ENCODE data around the gene DUSP28.
"Not testable (repeated sequence)": the region's sequence is repeated elsewhere in the genome, so short reads cannot be mapped to it uniquely, and the experiment has no call there.

Gene DUSP28

DNA sequence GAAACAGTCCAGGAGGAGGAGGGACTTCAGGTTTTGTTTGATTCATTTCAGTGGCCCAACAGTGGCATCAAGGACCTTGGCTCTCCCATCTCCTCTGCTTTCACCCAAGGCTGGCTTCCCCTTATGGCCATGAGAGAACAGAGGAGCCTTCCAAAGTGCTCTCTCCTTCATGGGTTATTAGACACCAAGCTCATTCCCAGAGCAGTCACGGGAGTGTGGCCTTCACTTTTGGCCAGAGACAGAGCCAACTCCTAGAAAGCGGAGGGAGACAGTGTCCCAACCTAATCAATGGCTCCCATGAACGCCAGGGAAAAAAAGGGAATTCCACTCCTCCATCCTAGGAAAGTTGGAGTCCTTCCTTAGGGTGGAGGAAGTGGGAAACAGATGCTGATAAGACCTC, 871 bp upstream of the DUSP28 start:
- no peak for DNase-seq

DNA sequence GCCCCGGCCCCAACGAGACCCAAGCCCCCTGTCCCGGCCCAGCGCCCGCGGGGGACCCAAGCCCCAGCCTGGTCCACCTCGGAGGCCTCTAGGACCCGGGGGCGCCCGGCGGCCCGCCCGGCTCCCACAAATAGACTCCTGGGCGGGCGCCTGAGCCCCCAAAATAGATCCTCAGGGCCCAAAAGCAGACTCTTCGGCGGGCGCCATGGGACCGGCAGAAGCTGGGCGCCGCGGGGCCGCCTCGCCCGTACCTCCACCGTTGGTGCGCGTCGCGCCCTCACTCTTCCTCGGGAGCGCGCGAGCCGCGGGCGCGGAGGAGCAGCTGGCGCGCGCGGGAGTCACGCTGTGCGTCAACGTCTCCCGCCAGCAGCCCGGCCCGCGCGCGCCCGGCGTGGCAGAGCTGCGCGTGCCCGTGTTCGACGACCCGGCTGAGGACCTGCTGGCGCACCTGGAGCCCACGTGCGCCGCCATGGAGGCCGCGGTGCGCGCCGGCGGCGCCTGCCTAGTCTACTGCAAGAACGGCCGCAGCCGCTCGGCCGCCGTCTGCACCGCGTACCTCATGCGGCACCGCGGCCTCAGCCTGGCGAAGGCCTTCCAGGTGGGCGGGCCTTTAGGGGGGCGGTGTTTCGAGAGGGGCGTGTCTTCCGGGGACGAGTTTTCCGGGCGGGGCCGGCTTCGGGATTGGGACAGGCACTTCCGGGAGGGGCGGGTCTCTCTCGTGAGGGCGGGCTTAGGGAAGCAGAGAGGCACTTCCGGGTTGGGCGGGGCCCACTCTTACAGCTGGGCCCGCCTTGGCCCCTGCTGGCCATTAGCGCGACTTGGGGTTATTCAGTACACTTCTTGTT, 545 bp downstream of the DUSP28 start:
- peak; percentile 73 to 99 (median 98) for DNase-seq

DNA sequence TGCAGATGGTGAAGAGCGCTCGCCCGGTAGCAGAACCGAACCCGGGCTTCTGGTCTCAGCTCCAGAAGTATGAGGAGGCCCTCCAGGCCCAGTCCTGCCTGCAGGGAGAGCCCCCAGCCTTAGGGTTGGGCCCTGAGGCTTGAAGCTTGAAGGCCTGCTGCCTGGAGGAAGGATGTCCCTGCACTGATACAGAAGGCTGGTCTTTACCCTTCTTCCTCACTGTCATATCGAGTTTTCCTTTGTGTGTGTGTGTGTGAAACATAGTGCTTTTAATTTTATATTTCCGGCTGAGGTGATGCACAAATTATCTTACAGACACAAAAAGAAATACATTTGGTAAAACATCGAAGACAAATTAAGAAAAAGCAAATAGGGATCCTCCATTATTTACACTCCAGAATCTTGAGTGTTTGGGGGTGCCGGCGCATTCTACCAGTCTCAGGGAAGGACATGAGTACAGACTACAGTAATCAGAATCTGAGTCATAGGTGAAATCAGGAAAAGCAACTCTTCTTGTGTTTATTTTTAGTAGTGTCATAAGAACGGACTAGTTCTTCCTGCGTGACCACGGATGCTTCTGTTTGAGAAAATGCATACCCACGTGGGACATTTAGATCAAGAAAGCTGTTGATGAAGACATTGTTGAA, 1.3 kb downstream of the DUSP28 start:
- DNase-seq: no peak

DNA sequence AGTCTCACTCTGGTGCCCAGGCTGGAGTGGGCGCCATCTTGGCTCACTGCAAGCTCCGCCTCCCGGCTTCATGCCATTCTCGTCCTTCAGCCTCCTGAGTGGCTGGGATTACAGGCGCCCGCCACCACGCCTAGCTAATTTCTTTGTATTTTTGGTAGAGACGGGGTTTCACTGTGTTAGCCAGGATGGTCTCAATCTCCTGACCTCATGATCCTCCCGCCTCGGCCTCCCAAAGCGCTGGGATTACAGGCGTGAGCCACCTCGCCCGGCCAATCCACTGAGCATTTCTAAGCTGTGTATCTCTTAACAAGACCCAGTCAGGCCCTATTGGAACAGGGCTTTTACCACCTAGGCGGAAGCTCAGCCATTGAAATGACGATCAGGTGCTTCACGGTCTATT, 3.1 kb downstream of the DUSP28 start:
- not testable (repeated sequence) for DNase-seq

DNA sequence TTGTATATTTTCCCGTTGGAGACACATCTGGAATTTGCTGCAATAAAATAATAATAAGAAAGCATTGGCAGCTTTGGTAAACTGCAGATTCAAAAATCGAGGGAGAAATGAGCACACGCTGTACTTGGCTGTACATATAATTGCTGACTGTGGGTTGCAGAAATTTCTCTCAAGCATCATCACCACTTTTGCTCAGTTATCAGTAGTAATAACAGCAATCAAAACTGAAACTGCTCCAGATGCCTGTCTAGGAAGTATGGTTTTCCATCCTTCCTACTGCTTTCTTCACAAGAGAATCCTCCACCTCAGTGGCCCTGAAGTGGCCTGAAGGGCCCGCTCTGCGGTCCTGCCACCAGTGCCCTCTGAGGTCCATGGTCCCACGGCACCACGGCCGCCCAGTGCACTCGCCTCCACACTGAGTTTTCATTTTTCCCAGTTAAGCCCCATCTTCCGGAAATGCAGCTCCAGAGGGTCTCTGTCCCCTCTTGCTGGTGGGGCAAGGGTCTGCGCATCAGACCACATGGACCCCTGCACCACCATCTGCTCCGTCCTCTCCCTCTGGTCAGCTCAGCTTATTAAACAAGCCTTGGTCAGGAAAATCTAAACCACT, 3.9 kb downstream of the DUSP28 start:
- DNase-seq: no peak

DNA sequence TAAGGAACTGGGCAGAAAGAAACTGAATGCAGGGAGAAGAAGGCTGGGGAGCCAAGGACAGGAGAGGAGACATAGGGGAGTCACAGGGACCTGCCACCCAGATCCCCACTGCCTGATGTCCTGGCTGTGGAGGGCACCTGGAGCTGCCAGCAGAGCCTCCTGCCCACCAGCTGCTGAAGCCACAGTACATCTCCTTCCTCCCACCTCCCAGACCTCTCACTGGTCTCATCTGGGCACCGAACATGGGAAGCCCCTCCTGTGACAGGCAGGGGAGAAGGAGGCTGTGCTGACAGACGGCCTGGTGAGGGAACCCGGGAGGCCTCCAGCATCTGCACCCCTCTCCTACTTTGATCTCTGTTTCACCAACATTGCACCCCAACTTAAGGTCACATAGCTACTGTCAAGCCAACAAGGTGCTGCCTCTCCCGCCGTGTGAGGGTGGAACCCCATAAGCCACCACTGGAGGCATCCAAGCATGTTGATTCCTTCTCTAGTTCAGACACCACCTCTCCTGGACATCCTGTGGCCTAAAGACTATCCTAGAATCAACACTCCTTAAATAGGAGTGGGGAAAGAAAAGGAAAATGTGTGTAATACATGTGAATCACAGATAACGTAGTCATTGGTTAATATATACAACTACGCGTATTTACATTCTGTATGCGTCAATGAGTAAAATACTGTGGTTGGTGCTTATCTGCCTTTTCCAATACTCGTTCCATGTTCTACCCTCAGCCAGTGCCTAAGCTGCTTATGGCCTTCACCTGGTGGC, 4.6 kb downstream of the DUSP28 start:
- DNase-seq: no peak

DNA sequence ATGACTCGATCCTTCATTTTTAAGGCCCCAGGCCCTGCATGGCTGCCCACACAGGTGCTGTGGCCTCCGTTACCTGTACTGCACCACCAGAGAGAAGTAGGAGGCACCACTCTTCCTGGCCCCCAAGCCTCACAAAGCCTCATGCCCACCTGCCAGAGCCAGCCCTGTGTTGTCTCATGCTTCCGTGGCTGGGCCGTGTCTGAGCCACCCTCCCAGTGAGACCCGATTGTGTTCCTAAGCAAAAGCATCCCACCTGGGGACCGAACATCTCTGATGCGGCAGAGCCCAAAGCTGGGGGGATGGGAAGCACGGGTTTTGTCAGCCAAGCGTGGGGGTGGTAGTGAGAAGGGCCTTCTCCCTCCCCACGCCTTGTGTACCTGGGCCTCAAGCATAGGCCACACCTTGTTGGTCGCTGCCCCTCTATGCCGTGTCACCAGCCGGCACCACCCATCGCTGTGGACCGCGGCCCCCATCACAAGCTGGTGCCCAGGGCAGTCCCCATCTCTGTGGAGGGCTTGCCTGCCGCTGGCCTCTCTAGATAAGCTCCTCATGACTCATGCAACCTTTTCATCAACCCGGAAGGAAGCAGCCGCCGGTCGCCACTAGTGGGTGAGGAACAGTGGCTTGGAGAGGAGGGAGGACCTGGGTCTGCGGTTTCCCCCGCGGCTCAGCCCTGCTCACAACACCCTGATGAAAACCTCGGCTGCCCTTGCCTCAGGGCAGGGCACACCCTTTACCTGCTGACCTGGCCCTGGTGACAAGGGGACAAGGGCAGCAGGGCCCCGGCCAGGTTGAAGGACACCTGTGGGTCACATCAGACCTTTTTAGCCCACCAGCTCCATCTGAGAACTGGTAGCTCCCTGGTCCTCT, 5.4 kb downstream of the DUSP28 start:
- DNase-seq: peak in 6 of 58 donors; percentile 19 to 65 (median 37)

DNA sequence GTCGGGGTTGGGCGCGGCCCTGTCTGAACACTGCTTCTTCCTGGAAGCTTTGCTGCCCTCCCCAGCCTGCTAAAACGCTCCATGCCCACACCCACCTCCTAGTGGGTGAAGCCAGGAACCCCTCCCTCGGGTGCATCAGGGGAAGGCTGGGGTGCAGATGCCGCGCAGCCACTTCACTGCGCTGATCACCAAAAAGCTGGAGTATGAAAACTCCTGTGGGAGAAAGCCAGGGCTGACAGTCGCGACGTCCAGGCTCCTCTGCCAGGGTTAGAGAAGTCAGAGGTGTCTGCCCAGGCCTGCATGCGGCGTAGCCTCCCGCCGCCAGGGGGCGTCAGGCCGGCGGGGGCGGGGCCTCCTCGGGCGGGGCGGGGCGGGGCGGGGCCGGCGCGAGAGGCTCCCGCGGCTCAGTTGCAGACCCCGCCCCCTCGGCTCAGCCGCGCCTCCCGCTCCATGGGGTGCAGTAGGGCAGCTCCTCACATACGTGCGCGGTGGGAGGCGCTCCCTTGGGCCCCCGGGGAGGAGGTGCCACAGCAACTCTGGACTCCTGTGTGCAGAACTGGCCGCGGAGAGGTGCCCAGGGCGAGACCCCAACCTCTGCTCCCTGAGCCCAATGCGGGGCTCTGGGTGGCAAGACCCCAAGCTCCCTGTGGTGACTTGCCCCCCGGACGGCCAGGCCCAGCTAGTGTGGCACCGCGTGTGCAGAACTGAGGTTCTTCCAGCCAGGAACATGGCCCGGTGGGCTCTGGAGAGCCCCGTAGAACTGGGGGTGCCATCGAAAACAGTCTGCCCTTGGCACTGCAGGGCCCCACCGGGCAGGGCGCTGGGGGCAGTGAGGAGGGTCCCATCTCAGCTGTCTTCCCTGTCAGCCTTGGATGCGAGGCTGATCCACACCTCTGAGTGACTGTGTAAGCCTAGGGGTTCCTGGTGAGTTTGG, 6.3 kb downstream of the DUSP28 start:
- peak in 55 of 58 donors; percentile 27 to 89 (median 76) for DNase-seq

DNA sequence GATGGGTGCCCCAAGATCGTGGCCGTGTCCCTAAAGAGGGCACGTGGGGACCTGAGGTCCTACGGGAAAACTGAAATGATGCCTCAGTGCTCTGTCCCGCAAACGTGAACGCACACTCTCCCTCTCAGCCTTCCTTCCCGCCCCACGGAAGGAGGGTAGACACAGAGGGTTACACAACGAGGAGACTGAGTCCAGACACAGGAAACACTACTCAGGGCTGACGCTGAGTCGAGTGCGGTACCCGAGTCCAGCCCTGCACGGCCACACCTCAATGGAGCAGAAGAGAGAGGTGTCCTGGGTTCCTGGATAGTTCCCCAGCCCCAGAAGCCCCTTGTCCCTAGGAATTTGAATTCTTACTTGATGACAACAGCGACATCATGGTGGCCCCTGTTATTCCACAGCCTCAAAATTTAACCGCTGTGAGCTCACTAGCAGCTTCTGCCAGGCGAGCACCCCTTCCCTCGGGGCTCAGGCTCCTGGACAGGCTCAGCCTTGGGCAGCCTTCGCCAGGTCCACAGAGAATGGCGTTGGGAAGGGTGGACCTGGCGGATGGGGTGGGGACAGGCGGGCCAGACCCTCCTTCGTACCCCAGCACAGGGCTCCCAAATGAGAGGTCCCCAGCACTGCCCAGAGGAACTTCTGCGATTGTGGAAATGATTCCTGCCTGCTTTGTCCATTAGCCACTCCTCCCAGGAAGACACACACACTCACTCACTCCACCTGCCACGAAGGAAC, 7.1 kb downstream of the DUSP28 start:
- DNase-seq: peak in 1 of 58 donors; percentile 32

DNA sequence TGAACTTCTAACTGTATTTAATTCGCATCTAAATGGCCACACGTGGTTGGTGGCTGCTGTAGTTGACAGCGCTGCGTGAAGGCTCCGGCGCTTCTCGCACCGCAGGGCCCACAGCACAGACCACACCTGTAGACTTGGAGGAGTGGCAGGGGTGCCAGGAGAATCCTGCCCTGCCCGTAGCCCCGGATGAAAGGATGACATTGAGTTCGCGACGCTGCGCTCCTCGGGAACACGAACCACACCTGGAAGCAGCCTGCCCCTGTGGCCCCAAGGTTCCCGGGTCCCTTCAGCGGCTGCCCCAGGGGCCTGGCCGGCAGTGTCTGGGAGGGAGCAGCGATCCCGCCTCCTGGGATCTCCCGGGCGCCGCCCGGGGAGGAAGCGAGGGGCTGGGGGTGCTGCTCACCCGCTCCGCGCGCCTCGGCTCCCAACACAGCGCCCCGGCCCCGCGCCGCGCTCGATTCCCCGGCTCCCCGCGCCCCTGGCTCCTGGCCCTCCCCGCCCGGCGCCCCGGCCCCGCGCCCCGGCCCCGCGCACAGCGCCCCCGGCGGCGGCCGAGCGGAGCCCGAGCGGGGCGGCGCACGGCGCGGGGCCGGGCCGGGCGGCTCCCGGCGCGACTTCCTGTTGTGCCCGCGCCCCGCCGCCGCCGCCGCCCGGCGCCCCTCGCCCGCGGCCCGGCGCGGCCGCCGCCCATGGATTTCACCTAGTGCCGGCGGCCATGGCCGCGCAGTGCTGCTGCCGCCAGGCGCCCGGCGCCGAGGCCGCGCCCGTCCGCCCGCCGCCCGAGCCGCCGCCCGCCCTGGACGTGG, 7.9 kb downstream of the DUSP28 start, which contains the start of gene RNPEPL1:
RNPEPL1 (plus strand) TSS at position 613 of the 806 bp plus-strand sequence; CDS start at position 716, 103 bp downstream.
- DNase-seq: peak in 5 of 58 donors; percentile 19 to 60 (median 40)

DNA sequence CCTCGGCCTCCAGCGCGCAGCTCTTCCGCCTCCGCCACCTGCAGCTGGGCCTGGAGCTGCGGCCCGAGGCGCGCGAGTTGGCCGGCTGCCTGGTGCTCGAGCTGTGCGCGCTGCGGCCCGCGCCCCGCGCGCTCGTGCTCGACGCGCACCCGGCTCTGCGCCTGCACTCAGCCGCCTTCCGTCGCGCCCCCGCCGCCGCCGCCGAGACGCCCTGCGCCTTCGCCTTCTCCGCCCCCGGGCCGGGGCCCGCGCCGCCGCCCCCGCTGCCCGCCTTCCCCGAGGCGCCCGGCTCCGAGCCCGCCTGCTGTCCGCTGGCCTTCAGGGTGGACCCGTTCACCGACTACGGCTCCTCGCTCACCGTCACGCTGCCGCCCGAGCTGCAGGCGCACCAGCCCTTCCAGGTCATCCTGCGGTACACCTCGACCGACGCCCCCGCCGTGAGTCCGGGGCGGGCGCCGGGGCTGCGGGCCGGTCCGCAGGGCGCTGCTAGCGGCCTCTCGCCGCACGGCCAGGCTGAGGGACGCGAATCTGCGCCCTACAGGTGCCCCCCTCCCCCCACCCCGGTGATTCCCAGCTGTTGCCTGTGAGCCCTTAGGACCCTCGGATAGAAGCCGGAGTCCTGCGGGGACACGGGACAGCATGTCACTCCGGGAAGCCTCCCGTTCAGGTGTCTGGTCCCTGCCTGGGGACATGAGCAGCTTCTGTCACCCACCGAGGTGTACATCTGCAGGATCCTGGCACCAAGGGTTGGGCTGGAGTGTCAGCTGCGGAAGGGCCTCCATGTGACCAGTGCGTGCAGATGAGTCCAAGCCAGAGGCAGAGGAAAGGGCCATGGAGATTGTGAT, 8.7 kb downstream of the DUSP28 start:
- DNase-seq: peak in 41 of 58 donors; percentile 18 to 73 (median 54)

DNA sequence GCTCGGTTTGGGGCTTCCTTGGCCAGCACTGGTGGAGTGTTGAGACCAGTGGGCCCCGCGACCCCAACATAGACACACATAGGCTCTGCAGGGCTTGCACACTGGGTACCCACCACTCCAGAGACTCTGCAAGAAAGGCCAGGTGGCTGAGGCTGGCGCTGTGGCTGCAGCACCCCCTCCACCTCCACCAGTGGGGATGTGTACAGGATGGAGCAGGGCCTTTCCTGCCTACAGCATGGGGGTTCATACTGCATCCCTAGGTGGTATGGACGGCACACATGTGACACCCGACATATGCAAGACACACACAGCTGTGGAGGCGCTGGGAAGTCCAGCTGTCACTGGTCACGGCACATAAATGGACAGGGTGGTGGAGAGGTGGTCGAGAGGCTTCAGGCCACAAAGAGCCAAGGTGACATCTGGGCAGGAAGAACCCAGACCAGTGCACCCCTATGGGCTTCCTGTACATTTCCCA, 9.4 kb downstream of the DUSP28 start:
- DNase-seq: no peak

DNA sequence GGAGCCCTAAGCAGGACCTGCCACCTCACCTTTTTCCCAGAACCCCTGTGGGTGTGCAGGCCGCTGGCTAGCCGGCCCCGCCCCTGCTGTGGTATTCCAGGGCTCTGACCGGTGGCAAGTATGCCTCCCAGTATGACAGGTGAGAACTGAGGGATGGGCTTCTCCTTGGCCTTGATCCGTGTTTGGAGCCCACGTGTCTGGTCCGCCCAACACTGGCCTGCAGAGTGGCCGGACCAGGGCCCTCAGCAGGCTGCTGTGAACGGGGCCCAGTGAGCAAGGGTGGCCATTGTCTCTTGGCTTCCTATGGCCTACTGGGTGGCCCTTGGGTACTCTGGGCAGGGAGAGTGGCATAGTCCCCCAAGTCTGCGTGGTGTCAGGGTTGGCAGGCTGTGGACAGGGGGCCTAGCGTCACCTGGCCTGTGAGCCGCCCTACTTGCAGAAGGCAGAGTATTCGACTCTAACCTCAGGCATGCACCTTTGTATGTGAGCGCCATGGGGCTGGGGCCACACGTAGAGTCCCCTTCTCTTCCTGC, 9.9 kb downstream of the DUSP28 start:
- no peak for DNase-seq

DNA sequence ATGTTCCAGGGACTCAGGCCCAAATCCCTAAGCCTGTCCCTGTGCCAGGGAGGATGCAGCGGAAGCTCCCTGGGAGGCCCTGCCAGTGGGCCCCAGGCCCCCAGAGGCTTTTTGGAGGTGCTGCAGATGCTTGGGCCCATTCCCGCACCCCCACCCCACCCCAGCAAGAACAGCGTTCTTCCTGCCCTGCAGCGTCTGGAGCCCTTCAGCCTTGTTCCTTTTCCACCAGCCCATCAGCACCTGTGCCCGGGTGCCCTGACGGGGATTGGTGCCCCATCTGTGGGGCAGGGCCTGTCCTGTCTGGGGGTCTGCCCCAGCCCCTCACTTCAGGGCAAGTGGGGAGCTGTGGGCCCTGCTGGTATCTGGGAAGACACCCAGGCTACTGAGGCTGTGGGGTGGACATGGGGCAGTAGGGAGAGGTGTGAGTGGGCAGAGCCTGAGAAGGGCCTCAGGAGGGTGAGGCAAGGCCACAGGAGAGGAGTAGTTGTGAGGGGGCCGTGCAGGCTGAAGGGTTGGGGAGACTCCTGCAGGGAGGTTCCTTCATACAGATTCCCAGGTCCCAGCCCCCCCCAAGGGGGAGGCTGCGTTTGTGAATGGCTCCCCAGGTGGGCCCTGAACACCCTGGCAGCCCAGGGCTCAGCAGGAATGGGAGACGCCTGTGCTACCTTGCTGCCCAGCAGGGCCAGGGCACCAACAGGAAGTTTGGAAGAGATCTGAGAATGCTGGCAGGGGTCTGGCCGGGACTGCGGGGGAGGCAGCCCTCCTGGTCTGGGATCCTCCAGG, 10.6 kb downstream of the DUSP28 start:
- DNase-seq: no peak

DNA sequence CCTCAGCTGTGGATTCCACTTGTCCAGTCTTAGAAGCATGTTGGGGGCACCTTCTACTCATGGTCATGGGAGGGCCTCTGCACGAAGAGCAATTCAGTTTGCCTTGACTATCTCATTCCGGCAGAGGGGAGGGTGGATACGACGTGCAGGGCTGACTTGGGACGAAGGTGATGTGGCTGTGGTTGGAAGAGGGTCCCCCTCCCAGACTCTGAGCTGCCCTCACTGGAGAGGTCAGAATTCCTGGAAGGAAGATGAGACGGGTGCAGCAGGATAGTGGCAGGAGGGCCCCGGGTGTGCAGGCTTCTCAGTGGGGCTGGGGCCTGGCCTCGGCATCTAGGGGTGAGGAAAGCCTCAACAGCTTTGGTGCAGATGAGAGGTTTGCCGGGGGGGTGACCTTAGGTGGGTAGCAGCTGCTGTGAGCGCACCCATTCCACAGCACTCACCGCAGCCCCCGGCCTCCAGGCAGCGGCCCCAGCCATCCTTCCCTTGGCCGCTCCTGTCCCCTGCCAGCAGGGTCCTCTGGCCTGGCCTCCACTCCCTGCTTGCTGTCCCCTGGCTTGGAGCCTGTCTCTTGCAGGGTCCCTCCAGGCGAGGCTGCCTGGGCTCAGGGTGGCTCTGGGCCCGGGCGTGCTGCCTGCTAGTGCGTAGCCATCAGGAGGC, 11.3 kb downstream of the DUSP28 start:
- DNase-seq: no peak

All from anterior cingulate cortex (tissue), 58 donors.